H1 (cell line): Measurements from ENCODE around the gene GRIA4. TPM values are rescaled to one million over a fixed set of nuclear protein-coding genes. Genes with fewer than 3 reads are reported as not detected.

Source experiments
- CTCF ChIA-PET: fragments of 300-600 bp; sonication (Branson Sonifier 250); formaldehyde crosslinking; loops from one replicate; lab custom pipeline; 2021; ENCODE audit not compliant: partially characterized antibody; lab: Charles Lee
- POLR2A ChIA-PET: fragments of 300-600 bp; sonication (Branson Sonifier 250); formaldehyde crosslinking; loops from one replicate; lab custom pipeline; 2021; ENCODE audit warnings: inconsistent platforms; ENCODE audit not compliant: partially characterized antibody; lab: Charles Lee
- DNase-seq, 2 experiments: peaks; one replicate each; pipeline versions ENCODE4 v3.0.0 to v3.0.0-alpha.2; 2010 to 2022; ENCODE audit warnings: low spot score in 2 of 2, low read depth in 1 of 2, mixed read lengths in 1 of 2
- FAIRE-seq: peaks from 2 replicates; lab custom pipeline; 2011; peaks lifted over from hg19 to GRCh38; lab: Jason Lieb, UNC
- H2AFZ ChIP-seq: 2 replicates; pipeline ENCODE4 v1.8.1; 2012; ENCODE audit warnings: low read length, inconsistent platforms
- H2AK5ac ChIP-seq: 2 replicates; pipeline ENCODE4 v1.6.1; 2013; ENCODE audit warnings: low read depth, low read length
- H2BK120ac ChIP-seq: replicated peaks from 2 replicates; pipeline ENCODE3; 2013; ENCODE audit warnings: low read depth, low read length, inconsistent platforms
- H2BK12ac ChIP-seq: 2 replicates; pipeline ENCODE4 v1.6.1; 2013; ENCODE audit warnings: low read depth, low read length
- H2BK15ac ChIP-seq: 2 replicates; pipeline ENCODE4 v1.6.1; 2013; ENCODE audit warnings: low read length
- H2BK20ac ChIP-seq: 2 replicates; pipeline ENCODE4 v1.6.1; 2013; ENCODE audit warnings: low read length
- H2BK5ac ChIP-seq: 2 replicates; pipeline ENCODE4 v1.6.1; 2013; ENCODE audit warnings: low read depth, low read length
- H3K14ac ChIP-seq: 2 replicates; pipeline ENCODE4 v1.6.1; 2013; ENCODE audit warnings: inconsistent platforms; ENCODE audit not compliant: insufficient read length
- H3K18ac ChIP-seq: 2 replicates; pipeline ENCODE4 v1.6.1; 2013; ENCODE audit warnings: low read length; ENCODE audit errors: extremely low read depth
- H3K23ac ChIP-seq: 2 replicates; pipeline ENCODE4 v1.6.1; 2013; ENCODE audit warnings: inconsistent platforms; ENCODE audit not compliant: insufficient read length
- H3K23me2 ChIP-seq: 2 replicates; pipeline ENCODE4 v1.6.1; 2013; ENCODE audit warnings: low read depth, low read length
- H3K27ac ChIP-seq: 2 replicates; pipeline ENCODE4 v1.6.1; 2011; ENCODE audit warnings: low read depth, low read length, inconsistent platforms
- H3K27me3 ChIP-seq, 4 experiments: replicated peaks in 1 of 4; 1 replicate in 1 of 4; 2 replicates in 3 of 4; pipeline versions ENCODE4 v1.6.1 to v1.8.1; 2011 to 2013; ENCODE audit warnings: low read length in 3 of 4, mild to moderate bottlenecking in 3 of 4, inconsistent platforms in 2 of 4, mixed read lengths in 2 of 4, moderate library complexity in 1 of 4; ENCODE audit not compliant: control insufficient read depth in 3 of 4, insufficient read depth in 3 of 4; ENCODE audit errors: extremely low read depth in 1 of 4
- H3K36me3 ChIP-seq, 4 experiments: 2 replicates each; pipeline versions ENCODE4 v1.6.1 to v1.8.1; 2011 to 2013; ENCODE audit warnings: mild to moderate bottlenecking in 4 of 4, low read length in 3 of 4, moderate library complexity in 2 of 4, control low read depth in 1 of 4, inconsistent platforms in 1 of 4; ENCODE audit not compliant: insufficient read depth in 4 of 4, control insufficient read depth in 2 of 4
- H3K4ac ChIP-seq: replicated peaks from 2 replicates; pipeline ENCODE3; 2013; ENCODE audit warnings: low read length, low read depth, mixed read lengths, inconsistent platforms; ENCODE audit not compliant: insufficient read length
- H3K4me1 ChIP-seq, 4 experiments: replicated peaks in 1 of 4; 1 replicate in 1 of 4; 2 replicates in 3 of 4; pipeline versions ENCODE4 v1.6.1 to v1.8.1; 2011 to 2013; ENCODE audit warnings: low read length in 3 of 4, inconsistent platforms in 2 of 4, mixed read lengths in 1 of 4; ENCODE audit not compliant: insufficient read depth in 4 of 4, control insufficient read depth in 3 of 4
- H3K4me2 ChIP-seq, 2 experiments: 2 replicates each; pipeline versions ENCODE4 v1.6.1 to v1.8.1; 2011 to 2013; ENCODE audit warnings: low read depth in 2 of 2, low read length in 2 of 2, control low read depth in 1 of 2, inconsistent platforms in 1 of 2, mild to moderate bottlenecking in 1 of 2; ENCODE audit not compliant: insufficient read depth in 1 of 2
- H3K4me3 ChIP-seq, 4 experiments: fragments of 200-600, 300-600 bp in 1 of 4; sonication (generic), shearing (Covaris generic), sonication (Bioruptor Twin) in 1 of 4; 2 replicates each; pipeline versions ENCODE4 v1.5.1 to v1.8.1; 2011 to 2016; ENCODE audit warnings: low read length in 4 of 4, low read depth in 3 of 4, control low read depth in 2 of 4, inconsistent platforms in 2 of 4, mild to moderate bottlenecking in 2 of 4, mixed read lengths in 1 of 4, moderate library complexity in 1 of 4; ENCODE audit not compliant: insufficient read depth in 2 of 4; ENCODE audit errors: extremely low read depth in 1 of 4
- H3K56ac ChIP-seq: replicated peaks from 2 replicates; pipeline ENCODE3; 2013; ENCODE audit warnings: low read depth, mild to moderate bottlenecking, mixed read lengths, low read length, inconsistent platforms; ENCODE audit not compliant: insufficient read length
- H3K79me1 ChIP-seq: 2 replicates; pipeline ENCODE4 v1.6.1; 2013; ENCODE audit warnings: low read depth, low read length, control low read depth
- H3K79me2 ChIP-seq, 2 experiments: 2 replicates each; pipeline versions ENCODE4 v1.6.1 to v1.8.1; 2012 to 2013; ENCODE audit warnings: low read length in 2 of 2, mild to moderate bottlenecking in 2 of 2, inconsistent platforms in 1 of 2; ENCODE audit not compliant: insufficient read depth in 2 of 2, control insufficient read depth in 1 of 2
- H3K9ac ChIP-seq, 4 experiments: replicated peaks in 1 of 4; 1 replicate in 1 of 4; 2 replicates in 3 of 4; pipeline versions ENCODE4 v1.6.1 to v1.8.1; 2011 to 2013; ENCODE audit warnings: low read depth in 3 of 4, low read length in 3 of 4, control low read depth in 2 of 4, mild to moderate bottlenecking in 2 of 4, moderate library complexity in 2 of 4, inconsistent platforms in 1 of 4; ENCODE audit errors: extremely low read depth in 1 of 4
- H3K9me3 ChIP-seq, 2 experiments: 2 replicates each; pipeline versions ENCODE4 v1.6.1 to v1.8.1; 2012 to 2013; ENCODE audit warnings: mild to moderate bottlenecking in 2 of 2, moderate library complexity in 2 of 2, control low read depth in 1 of 2, inconsistent platforms in 1 of 2, low read depth in 1 of 2, low read length in 1 of 2, mixed read lengths in 1 of 2; ENCODE audit not compliant: insufficient read depth in 2 of 2
- H4K20me1 ChIP-seq, 2 experiments: replicated peaks in 1 of 2; 2 replicates each; pipeline versions ENCODE3 to v1.8.1; 2011 to 2013; ENCODE audit warnings: inconsistent platforms in 2 of 2, low read length in 2 of 2, mild to moderate bottlenecking in 1 of 2; ENCODE audit not compliant: insufficient read depth in 2 of 2, control insufficient read depth in 1 of 2
- H4K5ac ChIP-seq: 2 replicates; pipeline ENCODE4 v1.6.1; 2013; ENCODE audit warnings: low read length, low read depth, mixed read lengths, inconsistent platforms; ENCODE audit not compliant: insufficient read length
- H4K8ac ChIP-seq: 2 replicates; pipeline ENCODE4 v1.8.0; 2013; ENCODE audit warnings: mild to moderate bottlenecking, moderate library complexity, low read length, inconsistent platforms; ENCODE audit not compliant: insufficient read depth; ENCODE audit errors: extremely low read depth
- H4K91ac ChIP-seq: replicated peaks from 2 replicates; pipeline ENCODE3; 2013; ENCODE audit warnings: low read length, mixed read lengths, inconsistent platforms; ENCODE audit not compliant: insufficient read length
- JUND ChIP-seq: IDR thresholded peaks from 2 replicates; pipeline ENCODE4 v1.6.1; 2011; ENCODE audit warnings: mild to moderate bottlenecking, improper control_type of control experiment, low read length
- KDM5A ChIP-seq: fragments of 200-600 bp; IDR thresholded peaks from 2 replicates; pipeline ENCODE4 v1.7.1; 2012; ENCODE audit warnings: mild to moderate bottlenecking, low read length, inconsistent platforms, mixed read lengths
- SIRT6 ChIP-seq: IDR thresholded peaks from one replicate; pipeline ENCODE4 v1.7.1; 2012; ENCODE audit warnings: low read length, inconsistent platforms
- SP2 ChIP-seq: IDR thresholded peaks from 2 replicates; pipeline ENCODE4 v1.6.1; 2012; ENCODE audit warnings: mild to moderate bottlenecking, low read length, inconsistent platforms
- SRF ChIP-seq: IDR thresholded peaks from 2 replicates; pipeline ENCODE4 v1.6.1; 2011; ENCODE audit warnings: mild to moderate bottlenecking, low read depth, low read length, moderate library complexity
- WGBS, 2 experiments: shearing (Covaris generic) in 1 of 2; methylation state at CpG; one replicate each; pipeline versions ENCODE4 v1.1.6 to v1.1.7; 2013 to 2015; ENCODE audit warnings: low lambda C conversion rate in 2 of 2, mixed read lengths in 2 of 2, inconsistent platforms in 1 of 2, low coverage in 1 of 2, missing lambda C conversion rate in 1 of 2; ENCODE audit not compliant: insufficient replicate concordance in 2 of 2, insufficient coverage in 1 of 2, insufficient read length in 1 of 2; ENCODE audit errors: extremely low coverage in 1 of 2, missing lambda C conversion rate in 1 of 2; 5-methylcytosine and 5-hydroxymethylcytosine counted together
- polyA plus RNA-seq, 7 experiments: library from polyadenylated mRNA; depleted of rRNA in 3 of 7; stranded (reverse) in 5 of 7; unstranded in 2 of 7; fragments of >200 nt in 5 of 7; fragments of 200-250 nt in 2 of 7; gene quantifications; 1 replicate in 5 of 7; 2 replicates in 1 of 7; 4 replicates in 1 of 7; pipeline versions ENCODE4 v1.2.1 to v1.2.3, GENCODE V29; 2011 to 2013; ENCODE audit warnings: missing spikeins in 2 of 7, mixed read lengths in 2 of 7
- total RNA-seq: library from RNA; stranded (reverse); fragmentation: NEBNext Ultra II Directional; extraction: Animal tissue kit (Norgen Biotek cat#: 25700); gene quantifications from 2 replicates; pipeline ENCODE4 v1.2.1, GENCODE V29; 2021

The GRIA4 gene
- total and polyA plus RNA-seq, 2 of the 8 experiments (the other 6 are each of a cell fraction or from before 2014, with no cell fraction given): 12.5 to 21.8 TPM

DNA sequence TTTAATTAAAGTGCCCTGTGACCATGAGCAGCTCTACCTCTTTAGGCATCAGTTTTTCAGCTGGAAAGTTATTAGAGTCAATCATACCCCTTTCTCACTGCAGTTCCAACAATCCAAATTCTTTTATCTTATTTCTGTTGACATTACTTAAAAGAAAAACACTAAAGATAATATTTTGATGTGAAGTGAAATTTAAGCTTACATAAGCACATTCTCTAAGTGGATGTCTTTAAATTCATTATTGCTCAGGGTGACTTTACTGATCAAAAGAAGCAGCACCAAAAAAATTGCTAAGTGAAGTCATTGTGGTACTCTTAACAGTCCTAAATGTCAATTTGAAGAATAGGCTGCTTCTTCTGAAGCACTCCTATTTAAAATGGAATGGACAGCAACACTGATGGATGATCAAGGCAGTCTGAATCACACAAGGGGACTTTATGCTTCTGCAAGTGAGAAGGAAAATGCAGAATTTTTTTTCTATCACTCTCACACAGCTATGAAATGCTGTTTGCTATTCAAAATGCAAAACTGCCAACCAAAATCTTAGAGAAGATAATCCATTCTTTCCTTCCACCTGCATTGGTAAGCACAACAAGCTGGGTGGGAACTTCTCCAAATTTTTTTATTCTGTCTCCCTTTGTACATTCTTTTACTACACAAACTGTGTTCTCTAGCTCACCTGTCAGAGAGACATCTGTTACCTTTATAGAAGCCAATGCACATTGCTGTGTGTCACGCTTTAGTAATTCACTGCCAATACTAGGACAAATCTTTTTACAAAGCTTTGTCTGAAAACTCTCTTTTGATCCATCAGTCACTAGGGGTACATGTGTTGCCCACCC lies 179.9 kb downstream of the GRIA4 start:
- TF ChIP-seq SRF: no peak
- no peak for TF ChIP-seq SP2
- no peak for TF ChIP-seq JUND
- no peak for TF ChIP-seq KDM5A
- TF ChIP-seq SIRT6: no peak
- TF ChIP-seq, all 59 proteins: peak for 0
- Histone ChIP-seq H4K8ac (no peak overlapping the region), H3K27ac (no peak overlapping the region), H3K14ac (no peak overlapping the region), H3K4ac (no peak overlapping the region), H3K23me2 (no peaks in the 10 kb centered on the region), H2BK20ac (no peak overlapping the region), H4K5ac (no peak overlapping the region), H3K4me1 (peaks cover 0 to 4% (median 0%) of the 10 kb centered on the region in 4 experiments; a peak in 2 of 7 replicates), H3K36me3 (no peaks in the 10 kb centered on the region), H2AK5ac (no peak overlapping the region), H2BK12ac (no peak overlapping the region), H3K23ac (no peak overlapping the region), H3K27me3 (no peaks in the 10 kb centered on the region), H2AFZ (no peak overlapping the region), H4K91ac (no peak overlapping the region), H3K9me3 (no peaks in the 10 kb centered on the region), H4K20me1 (no peaks in the 10 kb centered on the region), H2BK120ac (no peak overlapping the region), H2BK15ac (no peak overlapping the region), H2BK5ac (no peak overlapping the region), H3K18ac (no peak overlapping the region), H3K9ac (no peak overlapping the region), H3K4me2 (no peak overlapping the region), H3K4me3 (no peak overlapping the region), H3K79me2 (no peaks in the 10 kb centered on the region), H3K56ac (no peak overlapping the region), H3K79me1 (no peaks in the 10 kb centered on the region; the same call in 1 of the 2 replicates)
- WGBS, 2 experiments: 82% methylated on average over 1 of the region's 1 CpG; no CpG with 5 or more reads in 1 of the 2 experiments
- no peak for DNase-seq
- ChIA-PET CTCF (interaction anchor here (0.8 to 1.2 kb wide), 2 partner anchors 10 to 73 kb away, joined by 3 read pairs; no protein-coding TSS in a partner anchor), POLR2A (no interaction called here)
- no peak for FAIRE-seq
